Tongue (tissue), 2 donors: Measurements from ENCODE around the gene HIP1. TPM values are rescaled to one million over a fixed set of nuclear protein-coding genes. Genes with fewer than 3 reads are reported as not detected.
"Not testable (repeated sequence)": the region's sequence is repeated elsewhere in the genome, so short reads cannot be mapped to it uniquely, and the experiment has no call there.

ENCODE experiments used
- DNase-seq: peaks from one replicate; pipeline ENCODE4 v3.0.0-alpha.2; 2015
- total RNA-seq: library from RNA; depleted of rRNA; stranded (reverse); fragments of >200 nt; gene quantifications from one replicate; pipeline ENCODE4 v1.2.3, GENCODE V29; 2014

The HIP1 gene
- total RNA-seq, 1 donor from 2014 or later: 19.6 TPM

- peak; percentile 99 for DNase-seq
Measured at GRCh38 chr7:75738975-75739795, 444 bp upstream of the HIP1 start.

- peak; percentile 57 for DNase-seq
Measured at GRCh38 chr7:75737856-75738603, 711 bp downstream of the HIP1 start.

GRCh38 chr7:75735581-75736350 is 3.0 kb downstream of the HIP1 start:
- DNase-seq: no peak

- no peak for DNase-seq
Measured at GRCh38 chr7:75734586-75735458, 3.9 kb downstream of the HIP1 start.

GRCh38 chr7:75732764-75733630 is 5.7 kb downstream of the HIP1 start:
- no peak for DNase-seq

- no peak for DNase-seq
Measured at GRCh38 chr7:75732016-75732521, 6.7 kb downstream of the HIP1 start.

GRCh38 chr7:75729851-75730274 is 8.9 kb downstream of the HIP1 start:
- no peak for DNase-seq

GRCh38 chr7:75727881-75728593 is 10.7 kb downstream of the HIP1 start:
- peak; percentile 38 for DNase-seq

GRCh38 chr7:75727351-75727750 is 11.4 kb downstream of the HIP1 start:
- not testable (repeated sequence) for DNase-seq

GRCh38 chr7:75725306-75725705 is 13.4 kb downstream of the HIP1 start:
- DNase-seq: no peak

- no peak for DNase-seq
Measured at GRCh38 chr7:75723444-75723843, 15.3 kb downstream of the HIP1 start.

- no peak for DNase-seq
Measured at GRCh38 chr7:75722373-75722772, 16.4 kb downstream of the HIP1 start.

GRCh38 chr7:75721922-75722321 is 16.8 kb downstream of the HIP1 start:
- not testable (repeated sequence) for DNase-seq

- DNase-seq: no peak
Measured at GRCh38 chr7:75721426-75721825, 17.3 kb downstream of the HIP1 start.

- no peak for DNase-seq
Measured at GRCh38 chr7:75719626-75720025, 19.1 kb downstream of the HIP1 start.

- no peak for DNase-seq
Measured at GRCh38 chr7:75718390-75719031, 20.2 kb downstream of the HIP1 start.

- not testable (repeated sequence) for DNase-seq
Measured at GRCh38 chr7:75717746-75718145, 21.0 kb downstream of the HIP1 start.

GRCh38 chr7:75716992-75717626 is 21.6 kb downstream of the HIP1 start:
- DNase-seq: no peak

GRCh38 chr7:75715864-75716263 is 22.9 kb downstream of the HIP1 start:
- DNase-seq: no peak
